ENCODE data around the gene RAG1. TPM values are rescaled to one million over a fixed set of nuclear protein-coding genes. Genes with fewer than 3 reads are reported as not detected.
A peak's percentile ranks its signal among the peaks of the same experiment; 100 is the strongest.

Gene RAG1
- total RNA-seq, 4 donors from 2014 or later = 1.9 to 5.0 (median 3.1) TPM

GRCh38 chr11:36617543-36618362, 49.9 kb downstream of the RAG1 start:
- Histone ChIP-seq H3K27ac (no peak overlapping the region), H3K4me1 (no peaks in the 10 kb centered on the region), H3K4me3 (no peak overlapping the region), H3K27me3 (no peaks in the 10 kb centered on the region), H3K9me3 (no peaks in the 10 kb centered on the region), H3K36me3 (no peaks in the 10 kb centered on the region)
- no peak for TF ChIP-seq CTCF (IDR thresholded peaks at IDR 0.05)
- no peak for TF ChIP-seq POLR2A (IDR thresholded peaks at IDR 0.05)
- DNase-seq = no peak

GRCh38 chr11:36618363-36619047, 50.7 kb downstream of the RAG1 start:
- no peak for DNase-seq
- Histone ChIP-seq H3K27ac (no peak overlapping the region), H3K9me3 (no peaks in the 10 kb centered on the region), H3K27me3 (no peaks in the 10 kb centered on the region), H3K4me1 (no peaks in the 10 kb centered on the region), H3K4me3 (no peak overlapping the region), H3K36me3 (no peaks in the 10 kb centered on the region)
- no peak for TF ChIP-seq CTCF (IDR thresholded peaks at IDR 0.05)
- TF ChIP-seq POLR2A (IDR thresholded peaks at IDR 0.05) = no peak

GRCh38 chr11:36619502-36619901, 51.7 kb downstream of the RAG1 start:
- DNase-seq = no peak
- H3K4me3 ChIP-seq = no peak overlapping the region
- H3K4me1 ChIP-seq = no peaks in the 10 kb centered on the region
- no peak for TF ChIP-seq POLR2A (IDR thresholded peaks at IDR 0.05)
- TF ChIP-seq CTCF (IDR thresholded peaks at IDR 0.05) = no peak
- no peaks in the 10 kb centered on the region for H3K36me3 ChIP-seq
- no peaks in the 10 kb centered on the region for H3K9me3 ChIP-seq
- no peaks in the 10 kb centered on the region for H3K27me3 ChIP-seq
- no peak overlapping the region for H3K27ac ChIP-seq

- no peak overlapping the region for H3K27ac ChIP-seq
- no peak for DNase-seq
- H3K4me1 ChIP-seq = no peaks in the 10 kb centered on the region
- no peak overlapping the region for H3K4me3 ChIP-seq
- no peaks in the 10 kb centered on the region for H3K36me3 ChIP-seq
- no peaks in the 10 kb centered on the region for H3K27me3 ChIP-seq
- no peaks in the 10 kb centered on the region for H3K9me3 ChIP-seq
- TF ChIP-seq CTCF (IDR thresholded peaks at IDR 0.05) (no peak), POLR2A (IDR thresholded peaks at IDR 0.05) (no peak)
These were observed 52.4 kb downstream of the RAG1 start for GRCh38 chr11:36620246-36620645.

DNA sequence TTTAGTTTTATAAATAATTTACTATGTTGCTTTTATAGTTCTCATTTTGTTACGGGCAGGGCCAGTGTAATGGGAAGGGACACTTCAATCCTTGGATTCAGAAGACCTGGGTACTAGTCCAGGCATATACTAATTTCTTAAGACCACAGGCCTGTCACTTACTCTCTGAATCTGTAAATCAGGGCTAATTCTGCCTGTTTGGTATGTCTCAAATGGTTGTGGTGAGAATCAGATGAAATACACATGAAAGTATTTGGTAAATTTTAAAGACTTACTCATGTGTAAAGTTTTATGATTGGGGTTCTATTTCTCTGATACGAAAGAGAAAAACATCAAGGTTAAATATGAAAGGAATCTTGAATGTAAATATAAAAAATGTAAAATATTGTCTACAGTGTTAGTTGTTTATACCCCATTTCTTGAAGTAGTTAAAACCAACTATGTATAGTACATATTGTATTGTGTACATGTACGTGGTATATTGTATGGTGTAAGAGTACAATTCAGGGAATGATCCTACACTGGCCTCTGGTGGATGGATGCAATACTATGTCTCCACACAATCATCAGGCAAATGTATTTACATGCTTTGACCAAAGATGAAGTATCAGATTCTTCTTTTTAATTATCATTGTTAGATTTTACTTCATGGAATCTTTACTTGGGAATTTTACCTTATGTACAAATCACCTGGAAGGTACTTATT, 54.8 kb downstream of the RAG1 start:
- peak in 3 of 6 experiments; percentile 49 to 58 (median 51) for TF ChIP-seq CTCF (IDR thresholded peaks at IDR 0.05)
- TF ChIP-seq POLR2A (IDR thresholded peaks at IDR 0.05) = no peak
- H3K27me3 ChIP-seq = no peaks in the 10 kb centered on the region
- H3K27ac ChIP-seq = no peak overlapping the region
- no peaks in the 10 kb centered on the region for H3K4me1 ChIP-seq
- DNase-seq = no peak
- no peak overlapping the region for H3K4me3 ChIP-seq
- H3K9me3 ChIP-seq = no peaks in the 10 kb centered on the region
- H3K36me3 ChIP-seq = no peaks in the 10 kb centered on the region
